ENCODE results near the gene RAB31.
A peak's percentile ranks its signal among the peaks of the same experiment; 100 is the strongest.

Gene RAB31

GRCh38 chr18:9867071-9867594 lies 159.0 kb downstream of the RAB31 start:
- no peak for FAIRE-seq
- no peak for DNase-seq (ENCODE audit: insufficient read length, low spot score)
- TF ChIP-seq POU2F2 (IDR thresholded peaks at IDR 0.05; ENCODE audit: low read depth, low read length) = no peak
- TF ChIP-seq POLR2A (IDR thresholded peaks at IDR 0.05; ENCODE audit: low read depth, low read length) = no peak
- TF ChIP-seq PAX5 (IDR thresholded peaks at IDR 0.05; ENCODE audit: insufficient read depth, low read length, severe bottlenecking) = no peak
- no peak for TF ChIP-seq SPI1 (IDR thresholded peaks at IDR 0.05; ENCODE audit: low read depth, low read length)

DNA sequence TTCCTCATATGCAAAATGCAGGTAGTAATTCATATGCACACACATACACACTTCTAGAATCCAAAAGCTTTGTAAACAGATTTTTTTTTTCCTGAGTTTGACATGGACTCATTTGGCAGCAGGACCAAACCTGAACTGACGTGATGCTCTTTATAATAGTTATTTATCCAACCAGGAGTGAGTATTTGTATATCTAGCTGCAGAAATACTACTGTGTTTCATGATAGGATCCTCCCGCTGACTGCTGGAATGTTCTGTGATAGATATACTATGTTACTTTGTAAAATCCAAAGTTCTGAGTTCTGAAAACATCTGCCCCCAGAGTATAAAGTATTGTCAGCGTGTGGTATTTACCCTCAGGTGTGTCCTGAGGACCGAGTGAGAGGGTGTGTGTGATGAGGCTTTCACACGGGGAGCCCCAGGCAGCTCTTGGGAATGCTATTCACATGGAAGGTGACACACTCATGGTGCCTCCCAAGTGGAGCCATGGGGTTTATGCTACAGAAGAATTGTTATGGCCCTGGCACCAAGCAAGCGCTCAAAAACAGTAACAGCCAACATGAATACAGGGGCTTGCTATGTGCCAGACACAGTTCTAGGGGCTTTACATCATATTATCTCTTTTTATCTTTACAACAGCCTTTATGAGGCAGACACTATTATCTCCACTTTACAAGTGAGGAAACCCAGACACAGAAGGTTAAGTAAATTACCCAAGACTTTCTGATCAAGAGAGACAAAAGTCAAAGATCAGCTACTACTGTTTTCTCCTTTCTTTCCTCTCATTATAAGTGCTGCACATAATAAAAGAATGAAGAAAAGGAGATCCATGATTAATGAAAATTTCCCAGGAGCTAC lies 161.0 kb downstream of the RAB31 start:
- no peak for DNase-seq (ENCODE audit: insufficient read length, low spot score)
- FAIRE-seq = no peak
- TF ChIP-seq TAF1 (IDR thresholded peaks at IDR 0.05; ENCODE audit: low read depth, low read length) (no peak), PAX5 (IDR thresholded peaks at IDR 0.05; ENCODE audit: insufficient read depth, low read length, severe bottlenecking) (no peak), SPI1 (IDR thresholded peaks at IDR 0.05; ENCODE audit: low read depth, low read length) (no peak), POLR2A (IDR thresholded peaks at IDR 0.05; ENCODE audit: low read depth, low read length) (no peak), POU2F2 (IDR thresholded peaks at IDR 0.05; ENCODE audit: low read depth, low read length) (no peak), POLR2AphosphoS5 (IDR thresholded peaks at IDR 0.05; ENCODE audit: low read depth, low read length) (no peak)

- TF ChIP-seq TAF1 (IDR thresholded peaks at IDR 0.05; ENCODE audit: low read depth, low read length) (no peak), PAX5 (IDR thresholded peaks at IDR 0.05; ENCODE audit: insufficient read depth, low read length, severe bottlenecking) (no peak), POLR2AphosphoS5 (IDR thresholded peaks at IDR 0.05; ENCODE audit: low read depth, low read length) (no peak), POU2F2 (IDR thresholded peaks at IDR 0.05; ENCODE audit: low read depth, low read length) (no peak), POLR2A (IDR thresholded peaks at IDR 0.05; ENCODE audit: low read depth, low read length) (no peak), SPI1 (IDR thresholded peaks at IDR 0.05; ENCODE audit: low read depth, low read length) (no peak)
- DNase-seq (ENCODE audit: insufficient read length, low spot score) (peak; percentile 30), FAIRE-seq (no peak)
Measured at GRCh38 chr18:9869715-9870430, 161.8 kb downstream of the RAB31 start.

GRCh38 chr18:9870431-9871008 lies 162.4 kb downstream of the RAB31 start:
- no peak for TF ChIP-seq SPI1 (IDR thresholded peaks at IDR 0.05; ENCODE audit: low read depth, low read length)
- no peak for TF ChIP-seq POLR2AphosphoS5 (IDR thresholded peaks at IDR 0.05; ENCODE audit: low read depth, low read length)
- no peak for TF ChIP-seq POLR2A (IDR thresholded peaks at IDR 0.05; ENCODE audit: low read depth, low read length)
- no peak for DNase-seq (ENCODE audit: insufficient read length, low spot score)
- FAIRE-seq = no peak

GRCh38 chr18:9871244-9871746 lies 163.2 kb downstream of the RAB31 start:
- DNase-seq (ENCODE audit: insufficient read length, low spot score) (no peak), FAIRE-seq (no peak)
- TF ChIP-seq POU2F2 (IDR thresholded peaks at IDR 0.05; ENCODE audit: low read depth, low read length) (no peak), SPI1 (IDR thresholded peaks at IDR 0.05; ENCODE audit: low read depth, low read length) (no peak), POLR2AphosphoS5 (IDR thresholded peaks at IDR 0.05; ENCODE audit: low read depth, low read length) (no peak), POLR2A (IDR thresholded peaks at IDR 0.05; ENCODE audit: low read depth, low read length) (no peak), PAX5 (IDR thresholded peaks at IDR 0.05; ENCODE audit: insufficient read depth, low read length, severe bottlenecking) (no peak), TAF1 (IDR thresholded peaks at IDR 0.05; ENCODE audit: low read depth, low read length) (no peak)

DNA sequence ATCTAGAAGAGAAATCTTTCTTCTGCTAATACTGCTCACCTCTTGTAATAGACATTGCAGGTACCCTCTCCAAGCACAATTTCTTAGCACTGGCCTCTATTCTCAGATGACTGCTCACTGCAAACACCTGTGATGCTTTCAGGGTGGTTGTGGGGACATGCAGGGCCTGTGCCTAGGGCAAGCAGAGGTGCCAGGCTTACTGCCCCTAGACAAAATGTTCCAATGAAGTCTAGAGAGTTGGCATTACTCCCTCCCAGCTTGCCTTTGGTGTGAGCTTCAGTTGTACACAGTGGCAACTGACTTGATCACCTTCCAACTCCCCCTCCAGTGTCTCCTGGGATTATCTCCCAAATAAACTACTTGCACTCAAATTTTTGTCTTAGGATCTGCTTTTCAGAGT lies 164.7 kb downstream of the RAB31 start:
- no peak for TF ChIP-seq PAX5 (IDR thresholded peaks at IDR 0.05; ENCODE audit: insufficient read depth, low read length, severe bottlenecking)
- TF ChIP-seq POLR2A (IDR thresholded peaks at IDR 0.05; ENCODE audit: low read depth, low read length) = no peak
- TF ChIP-seq POLR2AphosphoS5 (IDR thresholded peaks at IDR 0.05; ENCODE audit: low read depth, low read length) = no peak
- no peak for TF ChIP-seq SPI1 (IDR thresholded peaks at IDR 0.05; ENCODE audit: low read depth, low read length)
- TF ChIP-seq POU2F2 (IDR thresholded peaks at IDR 0.05; ENCODE audit: low read depth, low read length) = no peak
- FAIRE-seq = no peak
- DNase-seq (ENCODE audit: insufficient read length, low spot score) = no peak

DNA sequence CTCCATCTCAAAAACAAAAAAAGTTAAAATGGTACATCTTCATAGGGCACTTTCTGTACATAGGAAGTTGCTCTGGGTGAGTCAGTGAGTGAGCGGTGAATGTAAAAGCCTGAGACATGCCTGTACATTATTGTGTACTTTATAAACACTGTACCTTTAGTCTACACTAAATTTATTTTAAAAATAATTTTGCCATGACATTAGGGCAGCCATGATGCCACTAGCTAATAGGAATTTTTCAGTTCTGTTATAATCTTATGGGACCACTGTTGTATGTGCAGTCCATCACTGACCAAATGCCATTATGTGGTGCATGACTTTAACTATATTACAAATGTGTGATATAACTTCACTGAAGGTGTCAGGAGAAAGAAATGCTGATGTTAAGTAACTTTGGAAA lies 166.6 kb downstream of the RAB31 start:
- DNase-seq (ENCODE audit: insufficient read length, low spot score) (no peak), FAIRE-seq (no peak)
- TF ChIP-seq SPI1 (IDR thresholded peaks at IDR 0.05; ENCODE audit: low read depth, low read length) (no peak), TAF1 (IDR thresholded peaks at IDR 0.05; ENCODE audit: low read depth, low read length) (no peak)

GRCh38 chr18:9876212-9876866 lies 168.2 kb downstream of the RAB31 start:
- FAIRE-seq = no peak
- no peak for TF ChIP-seq SPI1 (IDR thresholded peaks at IDR 0.05; ENCODE audit: low read depth, low read length)
- TF ChIP-seq POLR2A (IDR thresholded peaks at IDR 0.05; ENCODE audit: low read depth, low read length) = no peak
- no peak for TF ChIP-seq POLR2AphosphoS5 (IDR thresholded peaks at IDR 0.05; ENCODE audit: low read depth, low read length)
- no peak for TF ChIP-seq POU2F2 (IDR thresholded peaks at IDR 0.05; ENCODE audit: low read depth, low read length)
- no peak for TF ChIP-seq TAF1 (IDR thresholded peaks at IDR 0.05; ENCODE audit: low read depth, low read length)
- TF ChIP-seq PAX5 (IDR thresholded peaks at IDR 0.05; ENCODE audit: insufficient read depth, low read length, severe bottlenecking) = no peak
- no peak for DNase-seq (ENCODE audit: insufficient read length, low spot score)

All from GM12891 (cell line).